Fibroblast of peridontal ligament (primary cell): ENCODE results near the gene KNDC1.

Experiments
- DNase-seq: peaks from one replicate; pipeline ENCODE4 v3.0.0-alpha.2; 2010; ENCODE audit errors: extremely low read depth

The KNDC1 gene

DNA sequence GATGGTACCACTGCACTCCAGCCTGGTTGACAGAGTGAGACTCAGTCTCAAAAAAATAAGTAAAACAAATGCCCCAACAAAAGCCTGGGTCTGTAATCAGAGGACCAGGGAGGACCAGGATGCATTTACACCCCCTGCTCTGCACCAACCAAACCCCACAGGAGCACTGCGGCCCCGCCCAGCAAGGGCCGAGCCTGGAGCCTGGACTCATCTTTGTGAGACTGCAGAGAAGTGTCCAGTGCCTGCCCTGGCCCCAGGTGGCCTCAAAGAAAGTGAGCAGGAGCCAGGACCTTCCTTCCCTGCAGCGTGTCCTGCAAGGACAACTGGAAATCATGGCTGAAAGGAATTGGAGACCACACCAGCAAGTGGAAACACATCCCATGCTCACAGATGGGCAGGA, 31.6 kb downstream of the KNDC1 start:
- no peak for DNase-seq

GRCh38 chr10:133194151-133194550, 34.1 kb downstream of the KNDC1 start:
- DNase-seq, result no peak

DNA sequence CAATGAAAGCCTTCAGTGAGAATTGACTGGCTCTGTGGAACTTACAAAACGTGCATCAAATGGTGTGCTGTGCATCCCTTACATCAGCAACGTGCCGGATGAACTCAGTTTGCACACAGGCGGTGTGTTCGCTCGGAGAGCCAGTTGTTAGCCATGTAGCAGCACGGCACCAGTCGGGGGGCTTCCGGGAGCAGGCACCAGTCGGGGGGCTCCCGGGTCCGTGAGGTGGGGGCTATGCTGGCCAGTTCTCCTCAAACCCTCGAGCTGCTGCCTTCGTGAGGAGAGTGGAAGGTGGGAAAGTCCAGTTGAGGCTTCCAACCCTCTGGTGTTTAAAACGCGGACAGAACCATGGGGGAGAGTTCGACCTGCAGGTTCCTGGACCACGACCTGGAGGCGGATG, 35.1 kb downstream of the KNDC1 start:
- no peak for DNase-seq

GRCh38 chr10:133195611-133196010, 35.6 kb downstream of the KNDC1 start:
- no peak for DNase-seq

DNA sequence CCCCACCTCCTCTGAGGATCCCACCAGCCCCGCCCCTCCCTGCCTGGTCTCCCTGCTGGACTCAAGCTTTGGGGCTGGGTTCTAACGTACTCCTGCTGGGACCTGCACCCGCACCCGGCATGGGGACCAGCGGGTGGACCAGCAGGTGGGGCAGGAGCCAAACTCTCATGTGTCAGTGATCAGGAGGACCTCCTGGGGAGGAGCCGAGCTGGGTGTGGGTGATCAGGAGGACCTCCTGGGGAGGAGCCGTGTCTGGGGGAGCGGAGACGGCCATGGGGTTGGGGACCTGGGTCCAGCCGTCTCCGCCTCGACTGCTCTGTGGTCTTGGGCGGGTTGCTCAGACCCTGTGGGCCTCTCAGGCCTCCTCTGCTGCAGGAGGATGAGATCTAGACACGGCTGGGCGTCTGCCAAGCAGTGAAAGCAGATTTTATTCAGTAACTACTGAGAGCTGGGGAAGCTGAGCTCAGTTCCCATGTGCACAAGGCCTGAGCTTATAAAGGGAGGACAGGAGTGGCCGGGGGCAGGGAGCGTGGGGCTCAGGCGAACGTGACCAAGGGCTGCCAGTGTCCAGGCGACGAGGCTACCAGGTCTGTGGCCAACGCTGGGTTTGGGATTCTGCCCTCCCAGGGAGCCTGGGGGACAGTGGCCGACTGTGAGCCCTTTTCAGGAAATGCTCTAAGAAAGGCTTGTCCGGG, 36.3 kb downstream of the KNDC1 start:
- DNase-seq, result no peak

DNA sequence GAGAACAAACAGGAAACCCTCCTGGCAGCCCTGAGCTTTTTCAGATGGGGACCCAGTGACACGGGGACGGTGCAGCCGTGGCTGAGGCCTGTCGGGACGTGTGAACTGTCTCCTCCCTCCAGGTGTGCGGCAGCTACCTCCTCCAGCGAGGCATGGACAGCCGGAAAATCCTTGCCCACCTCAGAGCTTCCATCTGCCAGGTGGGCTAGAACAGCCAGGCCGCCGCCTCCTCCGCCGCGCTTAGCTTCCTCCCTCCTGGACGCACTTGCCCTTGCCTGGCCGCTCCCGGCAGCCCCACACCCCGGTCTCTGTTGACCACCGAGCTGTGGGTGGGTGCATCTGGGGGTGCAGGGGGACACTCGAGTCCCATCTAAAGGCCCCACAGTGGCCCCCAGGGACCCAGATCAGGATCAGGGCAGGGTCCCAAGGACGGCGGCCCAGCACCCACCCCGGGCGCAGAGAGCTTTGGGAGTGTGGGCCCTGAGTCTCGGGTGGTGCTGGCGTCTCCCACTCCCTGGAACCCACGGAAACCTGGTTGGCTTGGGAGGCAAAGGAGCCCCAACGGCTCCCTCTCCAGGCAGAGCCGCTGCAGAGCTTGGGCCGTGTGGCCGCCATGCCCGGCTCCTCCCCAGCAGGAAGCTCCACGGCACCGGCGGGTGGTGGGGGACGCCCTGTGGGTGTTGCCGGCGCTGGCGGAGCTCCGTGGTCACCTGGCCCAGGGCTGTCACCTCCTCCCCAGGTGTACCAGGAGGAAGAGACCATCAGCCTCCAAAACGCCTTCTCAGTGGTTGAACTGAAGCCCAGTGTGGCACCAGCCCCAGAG, 37.1 kb downstream of the KNDC1 start:
- no peak for DNase-seq

- no peak for DNase-seq
Measured at GRCh38 chr10:133197786-133198185, 37.8 kb downstream of the KNDC1 start.

DNA sequence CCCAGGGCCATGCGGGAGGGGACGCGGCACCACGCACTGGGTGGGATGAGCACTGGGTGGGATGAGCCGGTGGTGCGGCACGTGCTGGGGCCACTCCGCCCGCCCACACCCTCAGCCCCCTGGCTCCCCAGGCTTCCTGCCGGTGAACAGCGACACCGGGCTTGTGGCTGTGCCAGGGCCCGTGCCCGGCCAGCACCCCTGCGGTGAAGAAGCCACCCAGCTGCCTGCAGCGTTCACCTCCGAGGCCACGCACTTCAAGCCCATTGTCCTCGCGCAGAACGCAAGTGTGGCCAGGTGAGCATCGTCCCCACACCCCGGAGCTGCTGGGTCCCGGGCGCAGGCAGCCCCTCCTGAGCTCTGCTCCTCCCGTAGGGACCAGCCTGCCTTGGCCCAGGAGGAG, 38.2 kb downstream of the KNDC1 start:
- no peak for DNase-seq

DNA sequence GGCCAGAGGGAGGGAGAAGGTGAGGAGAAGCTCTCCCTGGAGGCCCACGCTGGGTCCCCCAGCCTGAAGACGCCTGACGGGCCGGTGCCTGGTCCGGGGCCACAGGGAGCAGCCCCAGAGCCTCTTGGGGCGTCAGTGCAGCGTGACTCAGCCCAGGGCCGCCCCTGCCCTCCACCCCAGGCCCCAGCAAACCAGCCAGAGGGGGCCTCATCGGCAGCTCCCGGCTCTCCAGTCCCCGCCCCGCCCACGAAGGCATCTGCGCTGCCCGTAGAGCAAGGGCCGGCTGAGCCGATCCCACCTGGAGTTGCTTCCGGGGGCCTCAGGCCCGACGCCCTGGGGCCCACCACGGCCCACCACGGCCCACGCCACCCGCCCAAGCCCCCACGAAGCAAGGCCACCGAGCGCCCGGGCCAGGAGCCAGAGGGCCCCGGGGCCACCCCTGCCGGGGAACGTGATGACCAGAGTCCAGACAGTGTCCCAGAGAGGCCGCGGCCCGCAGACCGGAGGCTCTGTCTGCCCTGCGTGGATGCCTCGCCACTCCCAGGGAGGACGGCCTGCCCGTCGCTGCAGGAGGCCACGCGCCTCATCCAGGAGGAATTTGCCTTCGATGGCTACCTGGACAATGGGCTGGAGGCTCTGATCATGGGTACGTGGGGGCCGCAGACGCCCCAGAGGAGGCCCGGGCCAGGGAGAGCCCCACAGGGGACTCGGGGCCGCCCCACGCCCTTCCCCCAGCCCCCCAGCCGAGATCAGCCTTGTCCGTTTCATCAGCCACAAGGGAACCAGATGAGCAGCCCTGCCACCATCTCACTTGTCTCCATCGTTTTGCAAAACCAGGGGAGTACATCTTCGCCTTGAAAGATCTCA, 38.8 kb downstream of the KNDC1 start:
- DNase-seq, result no peak

DNA sequence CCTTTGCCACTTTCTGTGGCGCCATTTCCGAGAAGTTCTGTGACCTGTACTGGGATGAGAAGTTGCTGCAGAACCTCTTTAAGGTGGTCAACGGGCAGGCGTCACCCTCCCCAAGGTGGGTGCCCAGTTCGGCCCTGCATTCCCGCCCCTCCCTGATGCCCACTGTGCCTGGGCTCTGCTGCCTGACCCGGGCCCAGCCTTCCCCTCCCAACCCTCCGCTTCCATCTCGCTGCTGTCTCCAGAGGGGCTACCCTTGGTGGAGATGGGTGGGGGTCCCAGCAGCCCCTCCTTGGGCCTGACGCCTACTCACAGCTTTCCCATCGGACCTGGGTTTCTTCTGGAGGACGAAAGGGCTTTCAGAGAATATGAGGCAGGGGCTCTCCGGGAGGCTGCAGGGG, 39.5 kb downstream of the KNDC1 start:
- DNase-seq, result no peak

DNA sequence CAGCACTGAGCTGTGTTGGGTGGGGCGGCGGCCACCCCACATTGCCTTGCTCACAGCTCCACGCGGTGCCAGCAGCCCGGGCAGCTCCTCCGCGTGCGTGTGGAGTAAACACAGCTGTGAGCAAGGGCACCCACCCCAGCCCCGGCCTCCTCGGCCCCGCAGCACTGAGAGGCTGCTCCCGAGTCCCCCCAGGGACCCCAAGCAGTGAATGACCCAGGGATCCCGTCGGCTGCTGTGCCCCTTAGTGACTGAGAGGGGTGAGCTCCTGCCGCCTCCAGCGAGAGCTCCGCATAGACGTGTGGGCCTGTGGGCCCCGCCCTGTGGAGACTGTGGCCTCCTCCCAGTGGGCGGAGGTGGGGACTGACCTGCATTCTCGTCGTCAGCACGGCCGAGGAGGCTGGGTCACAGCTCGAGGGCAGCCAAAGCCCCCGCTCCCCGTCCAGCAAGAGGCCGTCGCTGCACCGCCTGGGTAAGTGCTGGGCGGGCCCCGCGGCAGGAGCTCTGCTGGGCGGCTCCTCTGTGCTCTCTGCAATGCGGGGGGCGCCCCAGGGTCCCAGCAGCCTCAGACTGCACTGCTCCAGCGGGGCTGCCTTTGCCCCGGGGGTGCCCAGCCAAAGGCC, 40.1 kb downstream of the KNDC1 start:
- no peak for DNase-seq

DNA sequence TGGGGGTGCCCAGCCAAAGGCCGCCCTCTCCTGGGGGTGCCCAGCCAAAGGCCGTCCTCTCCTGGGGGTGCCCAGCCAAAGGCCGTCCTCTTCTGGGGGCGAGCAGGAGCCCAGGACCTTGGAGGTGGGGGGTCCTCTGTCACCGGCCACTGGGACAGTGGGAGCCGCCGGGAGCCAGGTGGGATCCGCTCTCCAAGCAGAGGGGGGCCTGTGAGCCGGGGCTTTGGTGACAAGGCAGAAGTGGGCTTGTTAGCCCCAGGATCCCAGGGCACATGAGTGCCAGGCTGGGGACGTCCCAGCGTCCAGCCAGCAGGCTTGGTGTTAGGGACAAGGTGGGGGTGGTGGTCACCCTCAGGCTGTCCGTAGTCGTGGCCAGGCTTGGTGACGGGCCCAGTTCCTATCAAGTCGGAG, 40.6 kb downstream of the KNDC1 start:
- DNase-seq, result no peak

DNA sequence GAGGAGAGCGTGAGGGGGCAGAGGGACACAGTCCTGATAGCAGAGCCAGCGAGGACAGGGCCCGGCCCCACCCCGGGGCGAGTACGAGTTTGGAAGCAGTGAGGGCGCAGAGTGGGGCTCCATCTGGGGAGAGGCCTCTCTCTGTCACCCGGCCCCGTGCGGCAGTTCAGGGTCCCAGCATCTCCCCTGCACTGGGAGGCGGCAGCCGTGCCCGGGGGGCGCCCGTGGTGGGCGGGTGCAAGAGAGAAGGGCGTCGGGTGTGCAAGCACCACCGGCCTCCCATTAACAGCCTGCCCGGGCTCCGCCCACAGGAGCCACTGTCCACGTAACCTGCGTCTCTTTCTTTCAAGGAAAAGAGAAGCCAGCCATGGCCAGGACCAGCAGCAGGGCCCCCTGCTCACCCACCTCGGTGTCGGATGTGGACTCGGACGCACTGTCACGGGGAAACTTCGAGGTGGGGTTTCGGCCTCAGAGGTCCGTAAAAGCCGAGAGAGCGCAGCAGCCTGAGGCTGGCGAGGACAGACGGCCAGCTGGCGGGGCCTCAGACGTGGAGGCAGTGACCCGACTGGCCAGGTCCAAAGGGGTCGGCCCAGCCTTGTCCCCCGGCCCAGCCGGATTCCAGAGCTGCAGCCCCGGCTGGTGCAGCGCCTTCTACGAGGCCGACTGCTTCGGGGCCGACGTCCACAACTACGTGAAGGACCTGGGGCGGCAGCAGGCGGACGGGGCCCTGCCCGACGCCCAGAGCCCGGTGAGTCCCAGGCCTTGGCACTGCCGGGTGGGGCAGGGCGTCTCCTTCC, 41.3 kb downstream of the KNDC1 start:
- no peak for DNase-seq

DNA sequence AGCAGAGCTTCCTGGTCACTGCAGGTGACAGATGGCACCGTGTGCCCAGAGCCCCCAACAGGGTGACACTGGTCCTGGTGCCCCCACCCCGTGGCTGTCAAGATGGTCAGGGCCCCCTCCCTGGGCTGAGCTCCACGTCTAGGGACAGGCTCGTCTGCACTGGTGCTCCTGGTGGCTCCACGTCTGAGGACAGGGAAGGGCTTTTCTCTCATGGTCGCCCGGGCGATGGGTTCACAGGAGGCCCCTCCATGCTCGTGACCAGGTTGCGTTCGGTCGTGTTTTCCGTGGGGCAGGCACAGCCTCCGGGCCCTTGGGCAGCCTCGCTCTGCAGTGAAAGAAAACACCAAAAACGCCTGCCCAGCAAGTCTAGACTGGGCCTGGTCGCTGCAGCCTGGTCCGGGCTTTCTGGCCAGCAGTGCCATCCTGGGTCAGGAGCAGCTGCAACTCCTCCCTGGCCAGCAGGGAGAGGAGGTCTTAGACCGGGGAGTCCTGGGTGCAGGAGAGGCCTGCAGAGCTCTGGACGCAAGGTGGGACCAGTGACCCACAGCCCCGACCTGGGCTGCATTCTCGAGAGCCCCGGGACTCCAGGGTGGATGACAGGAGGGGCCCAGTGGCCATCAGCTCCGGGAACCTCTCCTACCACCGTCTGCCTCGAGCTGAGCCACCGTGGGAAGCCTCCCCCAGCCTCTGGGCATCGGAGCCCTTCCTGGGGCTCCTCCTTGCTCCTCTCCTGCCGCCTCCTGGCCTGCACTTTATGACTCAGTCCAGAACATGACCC, 42.1 kb downstream of the KNDC1 start:
- no peak for DNase-seq

DNA sequence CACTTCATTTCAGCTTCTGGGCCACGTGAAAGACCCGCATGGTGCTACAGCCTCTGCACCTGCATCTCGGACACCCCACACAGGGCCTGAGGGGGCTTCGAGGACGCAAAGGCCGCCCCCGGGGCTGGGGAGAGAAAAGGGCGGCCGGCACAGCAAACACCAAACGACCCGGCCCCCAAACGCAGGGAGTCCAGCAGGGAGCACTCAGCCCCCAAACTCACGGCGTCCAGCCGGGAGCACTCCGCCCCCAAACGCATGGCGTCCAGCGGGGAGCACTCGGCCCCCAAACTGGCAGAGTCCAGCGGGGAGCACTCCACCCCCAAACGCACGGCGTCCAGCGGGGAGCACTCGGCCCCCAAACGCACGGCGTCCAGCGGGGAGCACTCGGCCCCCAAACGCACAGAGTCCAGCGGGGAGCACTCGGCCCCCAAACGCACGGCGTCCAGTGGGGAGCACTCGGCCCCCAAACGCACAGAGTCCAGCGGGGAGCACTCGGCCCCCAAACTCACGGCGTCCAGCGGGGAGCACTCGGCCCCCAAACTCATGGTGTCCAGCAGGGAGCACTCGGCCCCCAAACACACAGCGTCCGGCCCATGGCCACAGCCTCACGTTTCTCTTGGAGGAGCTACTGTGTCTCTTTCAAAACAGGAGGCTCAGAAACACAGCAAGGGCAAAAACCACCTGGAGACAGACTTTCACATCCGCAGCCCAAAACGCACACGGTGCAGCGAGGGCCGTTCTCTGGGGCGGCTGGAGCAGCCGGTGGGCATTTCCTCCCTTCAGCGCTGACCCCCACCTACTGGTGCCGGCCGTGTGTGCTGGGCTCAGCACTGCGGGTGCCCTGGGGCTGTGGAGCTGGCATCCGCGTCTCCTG, 43.0 kb downstream of the KNDC1 start:
- DNase-seq, result no peak

DNA sequence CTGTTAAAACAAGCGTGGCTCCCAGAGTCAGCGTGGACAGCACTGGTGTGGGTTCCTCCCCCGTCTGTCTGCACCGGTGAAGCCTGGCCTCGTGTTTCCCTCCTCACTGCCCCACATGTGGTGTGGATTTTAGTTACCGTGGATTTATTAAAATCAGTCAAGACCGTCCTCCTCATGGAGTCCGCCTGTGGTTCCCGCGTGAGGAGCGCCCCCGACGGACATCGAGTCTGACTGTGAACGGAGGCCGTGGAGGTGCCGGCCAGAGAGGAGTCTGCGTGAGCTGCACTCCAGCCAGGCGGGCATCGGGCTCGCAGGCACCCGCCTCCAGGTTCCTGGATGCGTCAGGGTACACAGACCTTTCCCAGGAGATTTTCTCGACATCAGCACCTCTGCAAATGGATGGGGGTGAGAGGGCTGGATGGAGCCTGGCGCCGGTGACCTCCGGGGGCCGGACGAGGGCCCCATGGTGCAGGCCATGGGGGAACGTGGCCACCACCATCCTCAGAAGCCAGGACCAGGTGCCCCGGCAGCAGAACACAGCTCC, 43.7 kb downstream of the KNDC1 start:
- no peak for DNase-seq

DNA sequence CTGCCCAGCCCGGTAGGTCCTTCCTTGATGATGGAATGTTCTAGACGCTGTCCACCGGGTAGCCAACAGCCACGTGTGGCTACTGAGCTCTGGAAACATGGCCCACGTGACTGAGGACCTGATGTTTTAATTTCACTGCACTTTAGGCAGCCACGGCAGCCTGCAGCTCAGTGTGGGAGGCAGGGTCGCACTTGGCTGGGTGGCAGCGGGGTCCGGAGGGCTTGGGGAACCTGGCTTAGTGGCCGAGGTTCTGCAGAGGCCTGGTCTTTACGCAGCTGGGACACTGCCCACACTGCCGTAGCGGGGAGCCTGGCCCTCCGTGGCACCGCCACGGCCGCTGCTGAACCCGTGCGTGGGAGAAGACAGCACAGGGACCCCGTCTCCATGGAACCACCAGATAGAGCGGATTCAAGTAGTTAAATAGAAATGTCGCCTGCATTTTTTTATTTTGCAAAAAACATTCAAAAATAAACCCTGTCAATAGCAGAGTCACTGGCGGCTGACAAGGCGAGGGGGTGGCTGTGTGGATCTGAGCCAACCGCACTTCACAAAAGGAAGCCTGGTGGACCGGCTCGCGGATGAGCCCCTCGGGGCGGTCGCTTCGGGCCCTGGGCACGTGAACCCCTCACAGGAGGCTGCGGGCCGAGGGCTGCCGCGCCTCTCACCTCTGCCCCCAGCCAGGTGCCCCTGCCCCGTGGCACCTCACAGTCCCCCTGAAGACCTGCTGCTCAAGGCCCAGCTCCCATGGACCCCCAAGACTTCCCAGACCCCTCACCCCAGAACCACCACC, 44.4 kb downstream of the KNDC1 start:
- no peak for DNase-seq

DNA sequence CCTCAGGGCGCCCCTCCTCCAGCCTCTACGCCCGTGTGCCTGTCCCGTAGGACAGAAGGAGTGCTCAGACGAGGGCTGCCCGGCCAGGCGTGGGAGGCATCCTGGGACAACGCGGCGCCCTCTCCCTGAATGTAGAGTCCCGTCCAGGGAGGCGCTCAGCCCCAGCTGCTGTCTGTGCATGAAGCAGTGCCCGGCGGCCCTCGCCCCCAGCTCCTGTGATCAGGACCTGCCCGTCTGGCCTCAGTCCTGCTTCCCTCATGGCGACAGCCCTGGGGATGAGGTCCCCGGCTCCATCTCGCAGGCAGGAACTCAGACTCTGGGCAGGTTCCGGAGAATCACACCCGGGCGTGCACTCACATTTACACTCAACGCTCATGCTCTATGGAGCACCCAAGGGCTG, 45.1 kb downstream of the KNDC1 start:
- DNase-seq, result no peak
